ENCODE results near the gene EML4. TPM values are rescaled to one million over a fixed set of nuclear protein-coding genes. Genes with fewer than 3 reads are reported as not detected.

EML4 gene
- total RNA-seq, 1 experiment from 2014 or later = 74.8 TPM

DNA sequence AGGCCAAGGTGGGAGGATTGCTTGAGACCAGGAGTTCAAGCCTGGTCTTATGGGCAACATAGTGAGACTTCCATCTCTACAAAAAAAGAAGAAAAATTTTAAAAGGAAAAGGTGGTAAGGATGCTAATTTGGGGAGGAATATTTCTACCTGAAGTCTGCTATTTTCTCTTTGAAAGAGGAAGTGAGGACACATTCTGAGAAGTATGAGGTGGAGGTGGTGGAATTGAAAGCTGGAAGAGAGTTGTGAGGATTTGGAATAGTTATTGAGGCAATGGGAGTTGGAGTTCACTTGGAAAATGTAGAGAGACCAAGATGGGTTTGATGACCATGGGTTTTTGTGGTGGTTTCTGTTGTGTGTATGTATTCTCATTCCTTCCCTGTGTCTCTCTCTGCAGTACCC is 29.3 kb downstream of the EML4 start:
- H3K9me2 ChIP-seq (replicated peaks; ENCODE audit: insufficient read depth, low read length) = 0 out of 2 replicates have a peak, but pooled peaks cover 3% of the 10 kb centered on the region
- H3K79me2 ChIP-seq (ENCODE audit: low read length) = peaks cover 99% of the 10 kb centered on the region
- H2AFZ ChIP-seq (ENCODE audit: low read length) = no peak overlapping the region
- H3K4me1 ChIP-seq (ENCODE audit: low read length) = peaks cover 3% of the 10 kb centered on the region; the same call in 1 of the 2 replicates
- H4K20me1 ChIP-seq (ENCODE audit: insufficient read depth, low read depth, low read length) = peaks cover 9% of the 10 kb centered on the region; the same call in 1 of the 2 replicates
- no peak overlapping the region for H3K9ac ChIP-seq (ENCODE audit: low read length)
- no peak for DNase-seq
- no peak overlapping the region for H3K4me2 ChIP-seq (ENCODE audit: low read depth, low read length, poor library complexity, severe bottlenecking)
- H3K36me3 ChIP-seq (ENCODE audit: insufficient read depth, low read length) = 0 out of 2 replicates have a peak, but pooled peaks cover 5% of the 10 kb centered on the region
- H3K9me3 ChIP-seq (ENCODE audit: low read length) = no peaks in the 10 kb centered on the region
- H3K27ac ChIP-seq (ENCODE audit: low read length) = no peak overlapping the region
- no peak overlapping the region for H3K4me3 ChIP-seq (ENCODE audit: low read length)
- H3K27me3 ChIP-seq (ENCODE audit: low read length) = no peaks in the 10 kb centered on the region

- Histone ChIP-seq H3K79me2 (ENCODE audit: low read length) (peaks cover 99% of the 10 kb centered on the region), H4K20me1 (ENCODE audit: insufficient read depth, low read depth, low read length) (peaks cover 9% of the 10 kb centered on the region; the same call in 1 of the 2 replicates), H3K27ac (ENCODE audit: low read length) (no peak overlapping the region), H3K27me3 (ENCODE audit: low read length) (no peaks in the 10 kb centered on the region), H3K4me1 (ENCODE audit: low read length) (no peaks in the 10 kb centered on the region), H2AFZ (ENCODE audit: low read length) (no peak overlapping the region), H3K36me3 (ENCODE audit: insufficient read depth, low read length) (0 out of 2 replicates have a peak, but pooled peaks cover 5% of the 10 kb centered on the region), H3K4me3 (ENCODE audit: low read length) (no peak overlapping the region), H3K9me2 (replicated peaks; ENCODE audit: insufficient read depth, low read length) (0 out of 2 replicates have a peak, but pooled peaks cover 3% of the 10 kb centered on the region), H3K4me2 (ENCODE audit: low read depth, low read length, poor library complexity, severe bottlenecking) (no peak overlapping the region), H3K9ac (ENCODE audit: low read length) (no peak overlapping the region), H3K9me3 (ENCODE audit: low read length) (no peaks in the 10 kb centered on the region)
- DNase-seq = no peak
These were observed 29.8 kb downstream of the EML4 start for GRCh38 chr2:42199002-42199401.

GRCh38 chr2:42199626-42200025 is 30.5 kb downstream of the EML4 start:
- H3K36me3 ChIP-seq (ENCODE audit: insufficient read depth, low read length) = 0 out of 2 replicates have a peak, but pooled peaks cover 5% of the 10 kb centered on the region
- no peak for DNase-seq
- H4K20me1 ChIP-seq (ENCODE audit: insufficient read depth, low read depth, low read length) = peaks cover 9% of the 10 kb centered on the region; the same call in 1 of the 2 replicates
- H3K4me1 ChIP-seq (ENCODE audit: low read length) = no peaks in the 10 kb centered on the region
- H3K27ac ChIP-seq (ENCODE audit: low read length) = no peak overlapping the region
- no peak overlapping the region for H3K4me3 ChIP-seq (ENCODE audit: low read length)
- H3K4me2 ChIP-seq (ENCODE audit: low read depth, low read length, poor library complexity, severe bottlenecking) = no peak overlapping the region
- no peaks in the 10 kb centered on the region for H3K27me3 ChIP-seq (ENCODE audit: low read length)
- 0 out of 2 replicates have a peak, but pooled peaks cover 3% of the 10 kb centered on the region for H3K9me2 ChIP-seq (replicated peaks; ENCODE audit: insufficient read depth, low read length)
- peaks cover 99% of the 10 kb centered on the region for H3K79me2 ChIP-seq (ENCODE audit: low read length)
- no peak overlapping the region for H3K9ac ChIP-seq (ENCODE audit: low read length)
- H3K9me3 ChIP-seq (ENCODE audit: low read length) = no peaks in the 10 kb centered on the region
- no peak overlapping the region for H2AFZ ChIP-seq (ENCODE audit: low read length)

DNA sequence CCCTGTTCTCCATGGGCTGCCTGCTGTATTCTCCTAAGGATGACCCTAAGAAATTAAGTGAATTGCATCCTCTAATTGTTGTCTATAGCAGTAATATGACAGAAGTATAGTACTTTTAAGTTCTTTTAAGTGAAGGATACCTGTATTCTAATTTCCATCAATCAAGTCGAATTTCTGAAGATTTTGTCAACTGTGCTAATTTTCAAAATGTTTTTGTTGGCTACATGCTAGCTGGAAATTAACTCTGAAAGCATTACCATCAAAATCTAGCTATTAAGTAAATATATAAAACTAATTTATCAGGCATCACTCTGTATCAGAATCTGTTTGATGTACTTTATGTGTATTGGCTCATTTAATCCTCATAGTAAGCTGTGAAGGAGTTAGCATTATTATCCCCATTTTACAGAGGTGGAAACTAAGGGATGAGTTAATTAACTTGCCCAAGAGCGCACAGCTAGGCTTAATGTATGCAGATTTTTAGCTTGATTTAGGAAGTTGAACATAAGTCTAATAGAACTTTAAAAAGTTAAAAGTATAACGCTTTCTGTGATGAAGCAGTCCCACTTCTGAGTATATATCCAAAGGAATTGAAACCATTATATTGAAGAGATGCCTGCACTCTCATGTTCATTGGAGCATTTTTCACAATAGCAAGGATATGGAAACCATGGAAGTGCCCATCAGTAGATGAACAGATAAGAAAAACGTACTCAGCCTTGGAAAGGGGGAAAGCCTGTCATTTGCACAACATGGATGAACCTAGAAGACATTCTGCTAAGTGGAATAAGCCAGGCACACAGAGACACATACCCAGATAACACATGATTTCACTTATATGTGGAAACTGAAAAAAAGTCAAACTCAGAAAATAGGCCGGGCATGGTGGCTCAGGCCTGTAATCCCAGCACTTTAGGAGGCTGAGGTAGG is 32.0 kb downstream of the EML4 start:
- no peaks in the 10 kb centered on the region for H3K4me1 ChIP-seq (ENCODE audit: low read length)
- H4K20me1 ChIP-seq (ENCODE audit: insufficient read depth, low read depth, low read length) = peaks cover 9% of the 10 kb centered on the region; the same call in 1 of the 2 replicates
- 0 out of 2 replicates have a peak, but pooled peaks cover 3% of the 10 kb centered on the region for H3K9me2 ChIP-seq (replicated peaks; ENCODE audit: insufficient read depth, low read length)
- no peak overlapping the region for H3K4me2 ChIP-seq (ENCODE audit: low read depth, low read length, poor library complexity, severe bottlenecking)
- no peak overlapping the region for H2AFZ ChIP-seq (ENCODE audit: low read length)
- no peak overlapping the region for H3K27ac ChIP-seq (ENCODE audit: low read length)
- no peak overlapping the region for H3K9ac ChIP-seq (ENCODE audit: low read length)
- peaks cover 99% of the 10 kb centered on the region for H3K79me2 ChIP-seq (ENCODE audit: low read length)
- no peak overlapping the region for H3K4me3 ChIP-seq (ENCODE audit: low read length)
- no peaks in the 10 kb centered on the region for H3K9me3 ChIP-seq (ENCODE audit: low read length)
- H3K27me3 ChIP-seq (ENCODE audit: low read length) = no peaks in the 10 kb centered on the region
- H3K36me3 ChIP-seq (ENCODE audit: insufficient read depth, low read length) = no peaks in the 10 kb centered on the region
- DNase-seq = no peak

DNA sequence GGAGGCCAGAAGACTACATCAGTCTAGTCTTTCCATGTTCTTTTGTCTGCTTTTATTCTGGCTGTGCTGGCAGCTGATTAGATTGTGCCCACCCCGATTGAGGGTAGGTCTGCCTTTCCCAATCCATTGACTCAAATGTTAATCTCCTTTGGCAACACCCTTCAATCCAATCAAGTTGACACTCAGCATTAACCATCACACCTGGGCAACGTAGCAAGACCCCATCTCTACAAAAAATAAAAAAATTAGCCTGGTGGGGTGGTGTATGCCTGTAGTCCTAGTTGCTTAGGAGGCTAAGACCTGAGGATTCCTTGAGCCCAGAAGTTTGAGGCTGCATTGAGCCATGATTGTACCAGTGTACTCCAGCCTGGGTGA is 33.5 kb downstream of the EML4 start:
- Histone ChIP-seq H3K4me2 (ENCODE audit: low read depth, low read length, poor library complexity, severe bottlenecking) (no peak overlapping the region), H3K4me3 (ENCODE audit: low read length) (no peak overlapping the region), H3K79me2 (ENCODE audit: low read length) (peaks cover 98% of the 10 kb centered on the region), H3K9ac (ENCODE audit: low read length) (no peak overlapping the region), H2AFZ (ENCODE audit: low read length) (no peak overlapping the region), H3K36me3 (ENCODE audit: insufficient read depth, low read length) (no peaks in the 10 kb centered on the region), H3K27me3 (ENCODE audit: low read length) (no peaks in the 10 kb centered on the region), H3K27ac (ENCODE audit: low read length) (no peak overlapping the region), H3K9me2 (replicated peaks; ENCODE audit: insufficient read depth, low read length) (0 out of 2 replicates have a peak, but pooled peaks cover 3% of the 10 kb centered on the region), H3K9me3 (ENCODE audit: low read length) (no peaks in the 10 kb centered on the region), H3K4me1 (ENCODE audit: low read length) (no peaks in the 10 kb centered on the region), H4K20me1 (ENCODE audit: insufficient read depth, low read depth, low read length) (peaks cover 9% of the 10 kb centered on the region; the same call in 1 of the 2 replicates)
- DNase-seq = no peak

- no peak overlapping the region for H3K9ac ChIP-seq (ENCODE audit: low read length)
- peaks cover 95% of the 10 kb centered on the region for H3K79me2 ChIP-seq (ENCODE audit: low read length)
- H3K4me2 ChIP-seq (ENCODE audit: low read depth, low read length, poor library complexity, severe bottlenecking) = no peak overlapping the region
- H2AFZ ChIP-seq (ENCODE audit: low read length) = no peak overlapping the region
- no peaks in the 10 kb centered on the region for H3K9me3 ChIP-seq (ENCODE audit: low read length)
- no peaks in the 10 kb centered on the region for H3K4me1 ChIP-seq (ENCODE audit: low read length)
- H3K4me3 ChIP-seq (ENCODE audit: low read length) = no peak overlapping the region
- peaks cover 9% of the 10 kb centered on the region; the same call in 1 of the 2 replicates for H4K20me1 ChIP-seq (ENCODE audit: insufficient read depth, low read depth, low read length)
- H3K27ac ChIP-seq (ENCODE audit: low read length) = no peak overlapping the region
- 0 out of 2 replicates have a peak, but pooled peaks cover 3% of the 10 kb centered on the region for H3K9me2 ChIP-seq (replicated peaks; ENCODE audit: insufficient read depth, low read length)
- no peak for DNase-seq
- H3K36me3 ChIP-seq (ENCODE audit: insufficient read depth, low read length) = 0 out of 2 replicates have a peak, but pooled peaks cover 4% of the 10 kb centered on the region
- H3K27me3 ChIP-seq (ENCODE audit: low read length) = no peaks in the 10 kb centered on the region
These were observed 34.6 kb downstream of the EML4 start for GRCh38 chr2:42203792-42204191.

DNA sequence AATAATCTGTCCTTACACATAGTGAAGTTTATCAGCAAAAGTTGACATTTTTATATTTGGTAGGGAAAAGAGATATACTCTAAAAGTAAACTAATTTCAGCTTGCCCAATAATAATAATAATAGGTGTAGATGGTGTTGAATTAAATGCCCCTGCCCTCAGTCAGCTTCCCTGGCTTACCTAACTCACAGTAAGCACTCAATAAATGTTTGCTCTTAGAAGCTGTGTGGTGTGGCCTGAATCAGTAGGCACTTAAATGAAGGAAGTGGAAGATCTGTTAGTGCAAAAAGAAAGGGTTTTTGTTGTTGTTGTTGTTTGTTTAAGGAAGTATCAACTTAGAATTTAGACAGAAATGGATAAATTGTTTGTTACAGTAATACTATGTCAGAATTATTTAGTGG is 36.2 kb downstream of the EML4 start:
- Histone ChIP-seq H3K4me2 (ENCODE audit: low read depth, low read length, poor library complexity, severe bottlenecking) (no peak overlapping the region), H3K9ac (ENCODE audit: low read length) (no peak overlapping the region), H3K27ac (ENCODE audit: low read length) (no peak overlapping the region), H3K9me2 (replicated peaks; ENCODE audit: insufficient read depth, low read length) (no peaks in the 10 kb centered on the region), H4K20me1 (ENCODE audit: insufficient read depth, low read depth, low read length) (0 out of 2 replicates have a peak, but pooled peaks cover 4% of the 10 kb centered on the region), H3K27me3 (ENCODE audit: low read length) (no peaks in the 10 kb centered on the region), H3K4me1 (ENCODE audit: low read length) (peaks cover 3% of the 10 kb centered on the region), H3K4me3 (ENCODE audit: low read length) (no peak overlapping the region), H3K9me3 (ENCODE audit: low read length) (no peaks in the 10 kb centered on the region), H3K36me3 (ENCODE audit: insufficient read depth, low read length) (0 out of 2 replicates have a peak, but pooled peaks cover 4% of the 10 kb centered on the region), H3K79me2 (ENCODE audit: low read length) (peaks cover 96% of the 10 kb centered on the region), H2AFZ (ENCODE audit: low read length) (no peak overlapping the region)
- DNase-seq = no peak

DNA sequence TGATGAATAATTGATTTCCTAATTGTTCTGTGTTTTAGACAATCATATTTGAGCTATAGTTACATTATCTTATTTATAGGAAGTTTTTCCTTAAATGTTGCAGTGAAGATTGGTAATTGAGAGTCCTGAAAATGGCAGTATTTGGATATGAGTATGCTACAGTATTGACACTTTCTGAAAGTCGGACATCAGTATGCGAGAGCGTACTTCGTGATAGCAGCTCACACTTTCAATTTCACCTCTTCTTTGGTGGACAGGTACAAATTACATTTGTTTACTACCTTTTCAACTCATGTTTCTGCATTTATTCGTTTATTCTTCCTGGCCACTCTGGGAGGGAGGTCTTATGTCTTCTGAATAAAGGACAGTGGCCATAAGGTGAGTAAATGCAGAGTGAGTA is 38.7 kb downstream of the EML4 start:
- H3K9me3 ChIP-seq (ENCODE audit: low read length) = no peaks in the 10 kb centered on the region
- no peak for DNase-seq
- H3K9ac ChIP-seq (ENCODE audit: low read length) = no peak overlapping the region
- no peak overlapping the region for H3K4me3 ChIP-seq (ENCODE audit: low read length)
- no peaks in the 10 kb centered on the region for H3K9me2 ChIP-seq (replicated peaks; ENCODE audit: insufficient read depth, low read length)
- H3K4me2 ChIP-seq (ENCODE audit: low read depth, low read length, poor library complexity, severe bottlenecking) = no peak overlapping the region
- H2AFZ ChIP-seq (ENCODE audit: low read length) = no peak overlapping the region
- peaks cover 96% of the 10 kb centered on the region for H3K79me2 ChIP-seq (ENCODE audit: low read length)
- 0 out of 2 replicates have a peak, but pooled peaks cover 4% of the 10 kb centered on the region for H3K36me3 ChIP-seq (ENCODE audit: insufficient read depth, low read length)
- no peaks in the 10 kb centered on the region for H4K20me1 ChIP-seq (ENCODE audit: insufficient read depth, low read depth, low read length)
- H3K27ac ChIP-seq (ENCODE audit: low read length) = no peak overlapping the region
- no peaks in the 10 kb centered on the region for H3K27me3 ChIP-seq (ENCODE audit: low read length)
- peaks cover 28% of the 10 kb centered on the region for H3K4me1 ChIP-seq (ENCODE audit: low read length)

Data from Karpas-422 (cell line).